Effector memory CD4-positive, alpha-beta T cell (primary cell): ENCODE data around the gene SSTR5.
"Not testable (repeated sequence)": the region's sequence is repeated elsewhere in the genome, so short reads cannot be mapped to it uniquely, and the experiment has no call there.

Experiments
- DNase-seq, 3 donors: peaks; one replicate each; pipeline ENCODE4 v3.0.0-alpha.2; 2020
- H3K27ac ChIP-seq: 2 replicates; pipeline ENCODE4 v1.7.0; 2013; ENCODE audit warnings: mild to moderate bottlenecking, low read length, moderate library complexity; ENCODE audit not compliant: insufficient read depth, poor library complexity, severe bottlenecking
- H3K27me3 ChIP-seq: replicated peaks from 2 replicates; pipeline ENCODE4 v1.7.0; 2013; ENCODE audit warnings: mild to moderate bottlenecking, low read length; ENCODE audit not compliant: insufficient read depth, control insufficient read depth, poor library complexity, severe bottlenecking
- H3K36me3 ChIP-seq: 2 replicates; pipeline ENCODE4 v1.7.0; 2013; ENCODE audit warnings: mild to moderate bottlenecking, low read length, moderate library complexity; ENCODE audit not compliant: control insufficient read depth, insufficient read depth
- H3K4me1 ChIP-seq: 2 replicates; pipeline ENCODE4 v1.7.0; 2013; ENCODE audit warnings: low read length, mild to moderate bottlenecking; ENCODE audit not compliant: control insufficient read depth, insufficient read depth, poor library complexity, severe bottlenecking
- H3K4me3 ChIP-seq: 2 replicates; pipeline ENCODE4 v1.7.0; 2013; ENCODE audit warnings: low read length, low read depth, mild to moderate bottlenecking; ENCODE audit not compliant: insufficient read depth, poor library complexity, severe bottlenecking
- H3K9me3 ChIP-seq: 2 replicates; pipeline ENCODE4 v1.7.0; 2013; ENCODE audit warnings: mild to moderate bottlenecking, low read length, moderate library complexity; ENCODE audit not compliant: control insufficient read depth
- total RNA-seq, 3 donors: gene quantifications; one replicate each; lab custom pipeline; 2026; lab: John Stamatoyannopoulos, UW

SSTR5 gene
- 0 reads per million in 3 donors for total RNA-seq

GRCh38 chr16:1072526-1073261 is at the start of gene SSTR5:
TSS of gene SSTR5 (plus strand) at chr16:1072747. CDS start at chr16:1078869, 6,122 bp downstream.
- no peak for DNase-seq
- Histone ChIP-seq H3K4me3 (no peak within 1 kb of the TSS), H3K9me3 (no peaks in the 10 kb centered on the region), H3K36me3 (no peaks in the 10 kb centered on the region), H3K27me3 (peaks cover 19% of the 10 kb centered on the region), H3K4me1 (no peaks in the 10 kb centered on the region), H3K27ac (no peak within 1 kb of the TSS)

DNA sequence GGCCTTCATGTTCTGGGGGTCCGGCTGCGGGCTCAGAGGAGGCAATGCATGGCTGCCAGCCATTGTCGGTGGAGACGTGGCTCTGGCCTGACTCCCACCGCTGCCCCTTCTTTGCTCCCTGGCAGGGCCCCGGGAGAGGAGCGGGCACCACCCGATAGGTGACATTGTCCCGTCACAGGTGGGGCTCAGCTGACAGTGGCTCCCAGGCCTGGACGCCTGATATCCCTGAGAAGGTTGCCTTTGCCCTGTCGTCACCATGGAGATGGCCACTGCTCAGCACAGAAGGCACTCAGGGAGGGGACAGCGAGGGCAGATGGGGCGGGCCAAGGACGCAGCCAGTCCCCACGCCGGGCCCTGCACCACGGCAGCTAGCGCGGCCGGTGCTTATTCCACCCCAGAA is 48.4 kb upstream of the SSTR5 start:
- Histone ChIP-seq H3K27me3 (peaks cover 7% of the 10 kb centered on the region), H3K9me3 (no peaks in the 10 kb centered on the region), H3K4me1 (no peaks in the 10 kb centered on the region), H3K4me3 (no peak overlapping the region), H3K27ac (no peak overlapping the region), H3K36me3 (no peaks in the 10 kb centered on the region)
- DNase-seq = no peak

- not testable (repeated sequence) for H3K4me1 ChIP-seq, H3K27me3 ChIP-seq, H3K27ac ChIP-seq, H3K9me3 ChIP-seq, H3K4me3 ChIP-seq, DNase-seq, H3K36me3 ChIP-seq
Measured at GRCh38 chr16:1025183-1025809, 47.3 kb upstream of the SSTR5 start.

DNA sequence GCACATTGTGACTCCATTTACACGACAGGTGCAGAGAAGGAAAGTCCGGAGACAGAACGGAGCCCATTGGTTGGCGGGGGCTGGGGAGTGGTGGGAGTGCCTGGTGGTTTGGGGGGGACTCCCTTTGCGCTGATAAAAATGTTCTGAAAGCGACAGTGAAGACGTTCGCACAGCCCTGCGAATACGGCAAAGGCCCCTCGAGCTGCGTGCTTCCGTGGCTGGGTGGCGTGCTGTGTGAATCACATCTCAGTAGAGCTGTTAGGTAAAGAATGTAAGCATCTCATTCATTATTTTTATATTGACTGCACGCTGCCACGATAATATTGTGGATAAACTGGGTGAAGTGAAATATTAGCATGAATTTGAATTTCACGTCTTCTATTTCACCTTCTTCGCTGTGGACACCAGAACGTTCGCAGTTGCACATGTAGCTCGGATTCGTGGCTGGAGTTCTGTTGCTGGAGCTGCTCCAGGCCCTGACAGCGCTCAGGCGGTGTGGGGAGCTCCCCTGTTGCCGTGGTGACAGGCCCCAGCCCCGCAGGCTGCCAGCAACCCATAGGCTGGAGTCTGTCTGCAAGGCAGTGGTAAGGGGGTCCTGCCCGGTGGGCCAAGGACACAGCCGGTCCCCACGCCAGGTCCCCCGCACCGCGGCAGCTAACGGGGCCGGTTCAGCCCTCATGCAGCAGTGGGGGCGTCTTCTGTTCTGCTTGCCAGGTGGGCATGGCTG is 46.3 kb upstream of the SSTR5 start:
- H3K27ac ChIP-seq = no peak overlapping the region
- H3K36me3 ChIP-seq = no peaks in the 10 kb centered on the region
- H3K27me3 ChIP-seq = peaks cover under 1% of the 10 kb centered on the region
- DNase-seq = no peak
- H3K4me3 ChIP-seq = no peak overlapping the region
- H3K9me3 ChIP-seq = no peaks in the 10 kb centered on the region
- no peaks in the 10 kb centered on the region for H3K4me1 ChIP-seq

GRCh38 chr16:1026784-1027500 is 45.6 kb upstream of the SSTR5 start:
- no peak for DNase-seq
- Histone ChIP-seq H3K4me1 (no peaks in the 10 kb centered on the region), H3K27me3 (no peaks in the 10 kb centered on the region), H3K36me3 (no peaks in the 10 kb centered on the region), H3K9me3 (no peaks in the 10 kb centered on the region), H3K4me3 (no peak overlapping the region), H3K27ac (no peak overlapping the region)

GRCh38 chr16:1027501-1027815 is 45.1 kb upstream of the SSTR5 start:
- DNase-seq = no peak
- H3K4me3 ChIP-seq = no peak overlapping the region
- H3K27ac ChIP-seq = no peak overlapping the region
- no peaks in the 10 kb centered on the region for H3K27me3 ChIP-seq
- no peaks in the 10 kb centered on the region for H3K36me3 ChIP-seq
- H3K4me1 ChIP-seq = no peaks in the 10 kb centered on the region
- H3K9me3 ChIP-seq = no peaks in the 10 kb centered on the region

DNA sequence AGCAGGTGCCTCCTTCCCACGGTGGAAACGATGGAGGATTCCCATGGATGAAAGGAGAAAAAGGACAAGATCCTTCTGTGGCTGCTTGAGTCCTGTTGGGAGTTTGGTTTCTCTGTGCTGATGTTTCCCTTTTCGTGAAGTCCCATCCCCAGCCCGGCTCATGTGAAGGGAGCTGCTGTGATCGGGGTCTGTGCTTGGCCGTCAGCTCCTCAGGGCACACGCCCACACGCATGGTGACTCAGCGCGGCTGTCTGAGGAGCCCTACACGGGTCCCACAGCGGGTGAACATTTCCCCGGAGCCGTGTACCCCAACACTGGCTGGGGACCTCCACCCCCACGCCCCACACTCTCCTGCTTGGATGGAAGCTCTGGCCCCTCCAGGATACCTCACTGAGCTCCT is 44.5 kb upstream of the SSTR5 start:
- Histone ChIP-seq H3K9me3 (no peaks in the 10 kb centered on the region), H3K36me3 (no peaks in the 10 kb centered on the region), H3K27me3 (no peaks in the 10 kb centered on the region), H3K27ac (no peak overlapping the region), H3K4me3 (no peak overlapping the region), H3K4me1 (no peaks in the 10 kb centered on the region)
- no peak for DNase-seq

DNA sequence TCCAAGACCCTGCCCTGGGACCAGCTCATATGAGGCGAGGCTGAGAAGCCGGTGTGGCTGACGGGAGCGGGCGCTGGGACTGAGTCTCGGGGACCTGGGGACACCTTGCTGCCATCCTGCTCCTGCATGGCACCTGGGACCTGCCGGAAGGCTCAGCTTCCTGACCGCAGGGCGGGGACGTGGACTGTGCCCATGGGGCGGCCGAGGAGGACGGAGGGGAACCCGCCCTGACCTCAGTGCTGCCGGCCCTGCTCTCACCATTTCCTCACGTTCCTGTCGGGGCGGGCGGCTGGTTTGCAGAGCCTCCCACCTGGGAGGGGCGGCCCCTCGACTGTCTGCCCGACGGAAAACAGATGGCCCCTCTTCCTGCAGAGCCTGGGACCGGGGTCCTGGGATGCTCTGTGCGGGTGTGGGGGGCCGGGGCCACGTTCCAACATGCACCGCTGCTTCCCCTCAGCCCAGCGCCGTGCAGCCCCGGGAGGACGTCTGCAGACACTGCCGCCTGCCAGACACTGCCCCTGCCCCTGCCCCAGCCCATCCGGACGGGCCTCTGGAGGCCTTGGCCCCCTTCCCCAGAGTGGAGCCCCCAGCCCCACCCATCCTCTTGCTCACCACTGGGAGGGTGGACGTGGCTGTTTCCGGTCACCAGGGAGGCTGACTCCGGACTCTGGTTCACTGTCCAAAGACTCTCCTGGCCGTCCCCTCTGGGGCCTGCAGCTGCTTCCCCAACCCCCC is 43.9 kb upstream of the SSTR5 start:
- no peak for DNase-seq
- Histone ChIP-seq H3K27ac (no peak overlapping the region), H3K27me3 (no peaks in the 10 kb centered on the region), H3K4me3 (no peak overlapping the region), H3K36me3 (no peaks in the 10 kb centered on the region), H3K4me1 (no peaks in the 10 kb centered on the region), H3K9me3 (no peaks in the 10 kb centered on the region)

GRCh38 chr16:1029259-1029545 is 43.3 kb upstream of the SSTR5 start:
- no peak overlapping the region for H3K4me3 ChIP-seq
- no peaks in the 10 kb centered on the region for H3K27me3 ChIP-seq
- DNase-seq = no peak
- H3K27ac ChIP-seq = no peak overlapping the region
- H3K36me3 ChIP-seq = no peaks in the 10 kb centered on the region
- no peaks in the 10 kb centered on the region for H3K4me1 ChIP-seq
- H3K9me3 ChIP-seq = no peaks in the 10 kb centered on the region
